Measurements from ENCODE around the gene PPIB.

Gene PPIB

DNA sequence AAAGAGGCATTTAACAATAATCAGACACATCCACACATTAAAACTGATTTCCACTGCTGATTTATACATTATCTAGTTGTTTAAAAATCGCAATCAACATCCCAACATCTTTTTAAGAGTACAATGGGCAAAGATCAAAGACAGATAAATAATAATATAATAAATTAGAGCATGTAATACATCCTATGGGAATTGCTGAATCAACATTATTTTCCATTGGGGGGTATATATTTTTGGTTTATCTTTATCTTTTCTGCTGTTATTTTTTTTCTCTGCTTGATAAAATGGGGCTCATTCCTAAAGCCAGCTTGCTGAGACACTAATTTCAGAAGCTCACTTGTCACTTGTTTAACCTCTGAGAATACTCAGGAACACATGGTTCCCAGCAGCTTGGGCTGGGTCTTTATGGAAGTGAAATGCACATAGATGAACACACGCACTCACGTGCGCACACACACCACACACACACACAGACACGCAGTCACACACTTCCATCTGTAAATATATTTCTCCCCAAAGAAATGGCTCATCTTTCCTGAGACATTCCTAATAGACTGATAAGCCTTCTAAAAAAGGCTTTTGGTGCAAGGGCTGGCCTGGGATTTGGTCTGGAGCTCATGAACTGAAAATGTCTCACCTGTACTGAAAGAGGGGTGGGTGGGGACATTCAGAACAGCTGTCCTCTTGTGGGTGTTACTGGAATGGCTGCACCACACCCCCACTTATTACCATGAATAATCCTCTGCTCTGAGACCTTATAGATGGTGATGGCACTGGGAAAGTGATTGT lies 3.5 kb upstream of the PPIB start:
- DNase-seq (ENCODE audit: low spot score): no peak
- in situ Hi-C loops (cut with MboI; ENCODE audit: low pct_unique_long_range_greater_than_20kb, low sequenced_read_pairs, unreplicated experiment): no loop called here
- TF ChIP-seq, protein P1, sequence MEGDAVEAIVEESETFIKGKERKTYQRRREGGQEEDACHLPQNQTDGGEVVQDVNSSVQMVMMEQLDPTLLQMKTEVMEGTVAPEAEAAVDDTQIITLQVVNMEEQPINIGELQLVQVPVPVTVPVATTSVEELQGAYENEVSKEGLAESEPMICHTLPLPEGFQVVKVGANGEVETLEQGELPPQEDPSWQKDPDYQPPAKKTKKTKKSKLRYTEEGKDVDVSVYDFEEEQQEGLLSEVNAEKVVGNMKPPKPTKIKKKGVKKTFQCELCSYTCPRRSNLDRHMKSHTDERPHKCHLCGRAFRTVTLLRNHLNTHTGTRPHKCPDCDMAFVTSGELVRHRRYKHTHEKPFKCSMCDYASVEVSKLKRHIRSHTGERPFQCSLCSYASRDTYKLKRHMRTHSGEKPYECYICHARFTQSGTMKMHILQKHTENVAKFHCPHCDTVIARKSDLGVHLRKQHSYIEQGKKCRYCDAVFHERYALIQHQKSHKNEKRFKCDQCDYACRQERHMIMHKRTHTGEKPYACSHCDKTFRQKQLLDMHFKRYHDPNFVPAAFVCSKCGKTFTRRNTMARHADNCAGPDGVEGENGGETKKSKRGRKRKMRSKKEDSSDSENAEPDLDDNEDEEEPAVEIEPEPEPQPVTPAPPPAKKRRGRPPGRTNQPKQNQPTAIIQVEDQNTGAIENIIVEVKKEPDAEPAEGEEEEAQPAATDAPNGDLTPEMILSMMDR (IDR thresholded peaks at IDR 0.05; ENCODE audit: extremely low read depth, insufficient read depth, missing control alignments): no peak

DNA sequence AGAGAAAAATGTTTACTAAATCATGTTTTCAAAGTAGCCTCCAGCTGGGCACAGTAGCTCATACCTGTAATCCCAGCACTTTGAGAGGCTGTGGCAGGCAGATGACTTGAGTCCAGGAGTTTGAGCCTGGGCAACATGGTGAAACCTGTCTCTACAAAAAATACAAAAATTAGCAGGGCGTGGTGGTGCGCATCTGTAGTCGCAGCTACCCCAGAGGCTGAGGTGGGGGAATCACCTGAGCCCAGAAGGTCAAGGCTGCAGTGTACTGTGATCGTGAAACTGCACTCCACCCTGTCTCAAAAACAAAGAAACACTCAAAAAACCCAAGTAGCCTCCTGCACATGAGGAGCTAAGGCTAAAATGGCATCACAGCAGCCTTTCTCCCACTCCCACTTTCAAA lies 1.6 kb upstream of the PPIB start:
- in situ Hi-C loops (cut with MboI; ENCODE audit: low pct_unique_long_range_greater_than_20kb, low sequenced_read_pairs, unreplicated experiment): no loop called here
- TF ChIP-seq, protein P1 (IDR thresholded peaks at IDR 0.05; ENCODE audit: extremely low read depth, insufficient read depth, missing control alignments): no peak
- DNase-seq (ENCODE audit: low spot score): no peak

- in situ Hi-C loops (cut with MboI; ENCODE audit: low pct_unique_long_range_greater_than_20kb, low sequenced_read_pairs, unreplicated experiment): no loop called here
- TF ChIP-seq, protein P1 (IDR thresholded peaks at IDR 0.05; ENCODE audit: extremely low read depth, insufficient read depth, missing control alignments): no peak
- no peak for DNase-seq (ENCODE audit: low spot score)
Observed at GRCh38 chr15:64163659-64164362, 989 bp upstream of the PPIB start.

- TF ChIP-seq, protein P1 (IDR thresholded peaks at IDR 0.05; ENCODE audit: extremely low read depth, insufficient read depth, missing control alignments): no peak
- no peak for DNase-seq (ENCODE audit: low spot score)
- in situ Hi-C loops (cut with MboI; ENCODE audit: low pct_unique_long_range_greater_than_20kb, low sequenced_read_pairs, unreplicated experiment): no loop called here
Observed at GRCh38 chr15:64162478-64162868, 349 bp downstream of the PPIB start.

DNA sequence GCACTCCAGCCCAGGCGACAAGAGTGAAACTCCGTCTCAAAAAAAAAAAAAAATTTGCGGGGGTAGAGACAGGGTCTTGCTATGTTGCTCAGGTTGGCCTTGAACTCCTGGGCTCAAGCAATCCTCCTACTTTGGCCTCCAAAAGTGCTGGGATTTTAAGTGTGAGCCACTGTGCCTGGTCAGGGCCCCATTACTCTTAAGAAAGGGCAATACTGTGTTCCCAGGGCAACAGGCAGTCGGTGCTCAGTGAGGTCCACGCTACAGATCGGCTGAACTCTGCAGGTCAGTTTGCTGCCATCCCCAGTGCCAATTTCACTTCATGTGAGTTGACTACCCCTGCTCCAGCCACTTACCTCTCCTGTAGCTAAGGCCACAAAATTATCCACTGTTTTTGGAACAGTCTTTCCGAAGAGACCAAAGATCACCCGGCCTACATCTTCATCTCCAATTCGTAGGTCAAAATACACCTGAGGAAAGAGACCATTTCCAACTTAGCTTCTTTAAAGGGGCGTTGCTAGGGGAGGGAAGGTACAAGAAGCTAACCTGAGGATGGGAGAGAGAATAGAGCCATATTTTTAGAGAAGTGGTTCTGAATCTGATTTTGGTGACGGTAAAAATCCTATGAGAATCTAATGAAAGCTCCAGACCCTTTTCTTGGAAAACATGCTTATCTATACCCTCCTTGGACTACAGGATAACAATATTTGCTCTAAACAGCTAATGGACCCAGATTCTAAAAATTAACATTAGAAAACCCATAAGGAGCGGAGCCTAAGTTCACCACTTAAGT lies 939 bp downstream of the PPIB start:
- in situ Hi-C loops (cut with MboI; ENCODE audit: low pct_unique_long_range_greater_than_20kb, low sequenced_read_pairs, unreplicated experiment): no loop called here
- no peak for DNase-seq (ENCODE audit: low spot score)
- TF ChIP-seq, protein P1 (IDR thresholded peaks at IDR 0.05; ENCODE audit: extremely low read depth, insufficient read depth, missing control alignments): no peak

- in situ Hi-C loops (cut with MboI; ENCODE audit: low pct_unique_long_range_greater_than_20kb, low sequenced_read_pairs, unreplicated experiment): no loop called here
- no peak for DNase-seq (ENCODE audit: low spot score)
- TF ChIP-seq, protein P1 (IDR thresholded peaks at IDR 0.05; ENCODE audit: extremely low read depth, insufficient read depth, missing control alignments): no peak
Observed at GRCh38 chr15:64158363-64159134, 4.3 kb downstream of the PPIB start.

All from GM13977 (cell line).